GM19043 (cell line): ENCODE results near the gene SLC12A6.
A peak's percentile ranks its signal among the peaks of the same experiment; 100 is the strongest.
"Not testable (repeated sequence)": the region's sequence is repeated elsewhere in the genome, so short reads cannot be mapped to it uniquely, and the experiment has no call there.

ENCODE experiments used
- ATAC-seq: cut with Tn5 transposase; IDR thresholded peaks from one replicate; pipeline ENCODE4 v1.9.1; 2021; ENCODE audit warnings: low read depth; ENCODE audit not compliant: unreplicated experiment

Gene SLC12A6

DNA sequence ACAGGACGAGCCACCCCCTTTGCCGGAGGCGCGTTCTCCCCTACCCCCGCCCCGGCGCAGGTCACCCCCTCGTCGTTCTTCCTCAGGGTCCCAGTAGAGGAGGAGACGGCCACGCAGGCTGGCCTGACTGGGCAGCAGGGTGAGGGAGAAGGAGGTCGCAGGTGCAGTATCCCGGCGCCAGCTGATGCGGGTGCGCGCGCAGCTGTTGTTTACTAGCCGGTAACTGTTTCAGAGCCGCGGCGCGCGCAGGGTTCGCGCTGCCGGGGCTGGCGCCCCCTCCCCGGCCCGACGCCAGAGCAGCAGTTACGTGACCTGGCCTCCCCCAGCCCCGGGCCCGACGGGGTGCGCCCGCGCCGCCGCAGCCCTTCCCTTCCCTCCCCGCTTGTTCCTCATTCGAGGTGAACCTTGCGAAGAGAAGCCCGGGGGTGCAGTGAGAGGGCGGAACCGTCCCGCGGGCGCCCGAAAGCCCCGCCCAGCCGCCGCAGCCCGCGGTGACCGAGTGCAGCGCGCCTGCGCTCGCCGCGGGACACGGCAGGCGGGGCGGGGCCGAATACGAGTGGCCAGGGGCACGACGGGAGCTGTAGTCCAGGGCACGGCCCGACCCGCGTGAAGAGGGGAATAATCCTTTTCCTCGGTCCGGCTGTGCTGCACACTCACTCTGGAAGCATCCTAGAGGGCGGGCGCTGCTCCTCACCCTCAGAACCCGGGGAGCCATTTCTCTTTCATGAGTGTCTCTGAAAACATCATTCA lies at the start of gene SLC12A6:
Gene SLC12A6, minus strand, starts transcription at position 225 of the 750 bp plus-strand sequence. CDS start 1,101 bp downstream, outside the sequence.
- ATAC-seq, result peak; percentile 71

DNA sequence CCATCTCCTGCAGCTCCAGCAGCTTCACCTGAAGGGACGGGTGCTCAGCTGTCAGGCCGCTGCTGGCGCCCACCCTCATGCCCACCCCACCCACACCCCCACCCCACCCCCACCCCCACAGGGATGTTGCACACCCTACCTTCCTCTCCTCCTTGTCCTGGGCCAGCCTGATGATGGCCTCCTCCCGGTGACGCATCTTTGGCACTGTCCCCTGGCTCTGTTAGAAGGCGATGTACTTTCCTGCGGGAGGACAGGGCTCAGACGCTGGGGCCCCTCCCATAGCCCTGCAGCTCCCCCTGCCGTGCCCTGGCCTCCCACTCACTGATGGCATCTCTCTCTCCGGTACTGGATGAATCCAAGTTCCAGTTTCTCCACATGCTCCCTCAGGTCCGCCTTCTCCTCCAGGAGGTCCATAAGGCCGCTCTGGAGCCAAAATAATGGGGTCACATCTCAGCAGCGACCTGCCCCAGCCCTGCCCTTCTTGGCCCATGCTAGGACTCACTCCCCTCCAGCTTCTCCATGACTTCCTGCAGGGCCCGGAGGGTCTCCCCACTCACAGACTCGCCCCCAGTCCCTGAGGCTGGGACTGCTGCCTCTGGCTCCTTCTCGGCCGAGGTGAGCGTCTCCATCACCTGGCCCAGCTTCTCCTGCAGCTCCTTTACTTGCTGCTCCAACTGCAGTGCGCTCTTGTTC lies 44.4 kb upstream of the SLC12A6 start:
- not testable (repeated sequence) for ATAC-seq

DNA sequence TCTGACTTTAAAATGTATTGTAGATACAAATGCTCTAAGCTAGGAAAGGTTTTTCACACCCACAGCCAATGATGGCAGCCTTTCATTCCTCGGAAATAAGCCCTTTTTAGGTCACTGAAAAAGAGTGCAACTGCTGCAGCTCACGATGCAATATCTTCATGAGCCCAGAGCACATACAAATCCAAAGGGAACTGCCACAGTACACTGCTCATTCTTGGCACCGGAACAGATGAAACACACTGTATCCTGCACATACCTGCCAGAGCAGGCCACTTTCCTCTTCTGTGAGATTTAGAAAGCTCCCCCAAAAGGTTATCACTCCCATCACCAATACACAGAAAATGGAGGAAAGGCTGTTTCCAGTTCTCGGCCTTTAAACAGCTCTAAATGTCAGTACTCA lies 42.9 kb upstream of the SLC12A6 start:
- ATAC-seq, result not testable (repeated sequence)

DNA sequence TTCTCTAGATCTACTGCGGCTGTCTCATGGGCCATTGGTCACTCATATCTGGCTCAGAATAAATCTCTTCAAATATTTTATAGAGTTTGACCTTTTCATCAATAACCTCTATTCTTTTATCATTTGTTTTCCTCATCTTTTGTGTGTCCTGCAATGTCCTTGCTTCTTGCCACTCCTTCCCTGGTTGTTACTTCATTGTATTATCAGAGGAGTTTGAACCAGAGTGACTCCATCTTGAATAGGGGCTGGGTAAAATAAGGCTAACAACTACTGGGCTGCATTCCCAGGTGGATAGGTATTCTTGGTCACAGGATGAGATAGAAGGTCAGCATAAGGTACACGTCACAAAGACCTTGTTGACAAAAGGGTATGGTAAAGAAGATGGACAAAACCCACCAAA lies 39.3 kb upstream of the SLC12A6 start:
- ATAC-seq, result no peak

DNA sequence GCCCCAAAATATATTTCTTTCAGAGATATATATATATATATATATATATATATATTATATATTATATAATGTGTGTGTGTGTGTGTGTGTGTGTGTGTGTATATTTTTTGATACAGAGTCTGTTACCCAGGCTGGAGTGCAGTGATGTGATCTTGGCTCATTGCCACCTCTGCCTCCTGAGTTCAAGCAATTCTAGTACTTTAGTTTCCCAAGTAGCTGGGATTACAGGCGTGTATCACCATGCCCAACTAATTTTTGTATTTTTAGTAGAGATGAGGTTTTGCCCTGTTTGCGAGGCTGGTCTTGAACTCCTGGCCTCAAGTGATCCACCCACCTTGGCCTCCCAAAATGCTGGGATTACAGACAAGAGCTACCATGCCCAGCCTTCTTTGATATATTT lies 38.0 kb upstream of the SLC12A6 start:
- ATAC-seq, result not testable (repeated sequence)

DNA sequence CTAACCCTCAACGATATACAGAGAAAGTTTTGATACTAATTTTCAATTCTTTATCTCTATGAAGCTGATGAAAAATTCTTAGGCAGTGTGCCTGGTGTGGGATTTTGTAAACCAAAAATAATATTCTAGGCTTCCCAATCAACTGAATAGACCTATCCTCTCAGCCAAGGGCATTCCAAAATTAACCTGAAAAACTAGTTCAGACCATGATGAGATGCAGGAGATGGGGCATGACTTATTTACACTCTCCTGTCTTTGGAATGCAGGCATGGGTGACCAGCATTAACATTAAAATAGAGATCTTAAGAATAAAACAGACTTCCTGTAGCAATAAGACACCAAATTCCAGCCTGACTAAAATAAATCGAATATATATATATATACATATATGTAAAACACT lies 37.2 kb upstream of the SLC12A6 start:
- no peak for ATAC-seq

DNA sequence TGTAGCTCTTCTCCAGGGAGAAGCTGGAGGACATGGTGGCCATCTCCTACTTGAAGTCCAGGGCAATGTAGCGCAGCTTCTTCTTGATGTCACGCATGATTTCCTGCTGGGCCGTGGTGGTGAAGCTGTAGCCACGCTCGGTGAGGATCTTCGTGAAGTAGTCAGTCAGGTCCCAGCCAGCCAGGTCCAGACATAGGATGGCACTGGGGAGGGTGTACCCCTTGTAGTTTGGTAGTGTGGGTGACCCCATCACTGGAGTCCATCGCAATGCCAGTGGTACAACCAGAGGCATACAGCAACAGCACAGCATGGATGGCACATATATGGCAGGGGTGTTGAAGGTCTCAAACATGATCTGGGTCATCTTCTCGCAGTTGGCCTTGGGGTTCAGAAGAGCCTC lies 36.4 kb upstream of the SLC12A6 start:
- ATAC-seq, result no peak

DNA sequence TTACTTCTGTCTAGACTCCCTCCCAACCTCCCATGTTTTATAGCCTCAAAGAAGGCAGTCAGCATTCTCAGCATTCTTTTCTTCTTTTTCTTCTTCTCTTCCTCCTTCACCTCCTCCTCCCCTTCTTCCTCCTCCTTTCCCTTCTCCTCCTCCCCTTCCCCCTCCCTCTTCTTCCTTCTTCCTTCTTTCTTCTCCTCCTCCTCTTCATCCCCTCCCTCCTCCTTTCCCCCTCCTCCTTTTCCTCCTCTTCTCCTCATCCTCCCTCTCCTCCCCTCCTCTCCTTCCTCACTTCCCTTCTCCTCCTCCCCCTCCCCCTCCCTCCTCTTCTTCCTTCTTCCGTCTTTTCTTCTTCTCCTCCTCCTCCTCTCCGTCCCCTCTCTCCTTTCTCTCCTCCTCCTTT lies 33.1 kb upstream of the SLC12A6 start:
- ATAC-seq, result no peak

DNA sequence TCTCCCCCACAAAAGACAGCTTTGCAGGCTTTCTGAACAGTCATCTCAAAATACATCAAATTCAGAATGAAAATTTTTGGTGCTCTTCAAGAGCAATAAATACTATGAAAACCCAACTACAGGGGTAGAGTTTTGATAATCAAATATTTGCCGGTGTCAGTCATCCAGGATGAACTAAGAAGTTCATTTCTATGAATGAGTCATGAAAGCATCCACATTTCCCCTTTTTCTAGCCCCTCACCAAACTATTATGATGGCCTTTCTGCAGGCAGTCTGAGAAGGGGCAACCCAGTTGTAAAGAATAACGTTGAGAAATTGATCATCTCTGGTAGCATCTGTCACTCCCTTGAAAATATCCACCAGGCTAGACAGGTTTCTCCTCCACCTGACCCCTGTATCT lies 32.5 kb upstream of the SLC12A6 start:
- ATAC-seq, result no peak

DNA sequence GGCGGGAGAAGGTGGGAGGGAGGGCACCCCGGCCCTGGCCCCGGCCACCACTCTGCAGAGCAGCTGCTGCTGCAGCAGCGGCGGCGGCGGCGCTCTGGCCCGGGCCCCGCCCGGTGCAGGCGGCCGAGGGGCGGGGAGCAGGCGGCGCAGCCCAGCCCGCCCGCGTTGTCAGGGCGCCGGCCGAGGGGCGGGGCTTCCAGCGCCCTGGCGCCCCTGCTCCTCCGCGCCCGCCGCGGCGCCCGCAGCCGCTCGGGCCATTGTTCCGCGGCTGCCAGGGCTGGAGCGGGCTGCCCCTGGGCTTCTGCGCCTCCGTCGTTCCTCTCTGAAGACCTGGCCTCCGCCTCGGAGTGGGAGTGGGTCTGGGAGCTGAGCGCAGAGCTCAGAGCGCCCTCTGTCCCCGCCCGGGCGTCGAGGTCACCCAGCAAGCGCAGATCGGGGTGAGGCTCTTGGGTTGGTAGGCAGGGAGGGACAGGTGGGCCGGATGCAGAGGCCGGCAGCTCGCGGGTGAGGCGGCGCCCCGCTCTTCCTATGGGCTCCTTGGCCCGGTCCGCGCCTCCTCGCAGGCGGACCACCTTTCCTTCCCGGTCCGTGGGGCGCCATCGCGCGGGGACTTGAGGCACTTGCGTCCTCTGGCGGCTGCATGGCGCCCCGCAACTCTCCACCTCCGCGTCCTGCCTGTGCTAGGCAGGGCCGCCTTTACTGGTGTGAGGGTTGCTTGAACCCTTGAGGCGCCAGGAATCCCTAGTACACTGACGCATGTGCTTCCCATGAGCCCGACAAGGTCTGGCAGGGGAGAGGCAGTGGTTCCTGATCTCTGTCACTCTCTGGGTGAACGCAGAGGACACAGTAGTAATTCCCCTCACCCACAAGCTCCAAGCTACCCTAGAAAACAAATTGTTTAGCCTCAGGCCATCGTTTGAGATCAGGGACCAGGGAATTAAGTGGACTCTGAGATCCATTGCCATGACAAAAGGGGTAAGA lies 29.8 kb upstream of the SLC12A6 start, which contains the start of gene LPCAT4:
Gene LPCAT4, minus strand, starts transcription at position 96 of the 981 bp plus-strand sequence. CDS start 96 bp downstream, outside the sequence.
- ATAC-seq, result peak; percentile 70

DNA sequence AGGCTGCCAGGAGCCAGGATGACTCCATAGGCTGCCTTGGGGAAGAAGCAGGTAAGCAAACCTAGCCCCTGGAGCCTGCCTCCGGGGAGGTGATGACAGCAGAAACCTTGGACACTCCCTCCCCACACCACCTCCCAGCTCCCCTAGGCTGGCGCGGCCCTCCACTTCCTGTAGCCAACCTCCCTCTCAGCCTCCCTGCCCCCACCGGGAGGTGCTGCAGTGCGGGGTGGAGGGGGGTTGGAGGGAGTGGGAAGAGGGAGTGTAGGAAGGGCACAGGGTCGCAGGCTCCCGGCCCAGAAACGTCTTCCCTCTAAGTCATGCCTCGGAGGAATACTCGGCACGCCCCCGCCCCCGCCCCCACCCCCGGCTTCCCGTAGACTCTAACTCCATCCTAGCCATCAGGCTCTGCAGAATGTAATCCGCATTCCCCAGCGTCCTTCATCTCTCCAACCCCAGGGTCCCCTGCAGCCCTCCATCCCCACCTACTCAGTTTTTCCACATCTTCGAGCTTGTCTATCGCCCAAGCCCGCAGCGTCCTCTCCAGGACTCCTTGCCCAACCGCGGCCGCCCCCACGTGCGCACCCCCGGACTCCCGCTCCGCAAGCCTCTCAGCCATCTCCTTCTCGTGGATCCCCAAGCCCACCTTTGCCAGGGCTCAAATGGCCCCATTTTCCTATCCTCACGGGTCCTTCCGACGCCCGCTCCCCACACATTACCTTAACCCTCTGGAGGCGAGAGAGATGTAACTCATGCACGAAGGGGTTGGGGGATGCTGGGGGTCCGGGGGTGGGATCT lies 28.9 kb upstream of the SLC12A6 start:
- ATAC-seq, result no peak

DNA sequence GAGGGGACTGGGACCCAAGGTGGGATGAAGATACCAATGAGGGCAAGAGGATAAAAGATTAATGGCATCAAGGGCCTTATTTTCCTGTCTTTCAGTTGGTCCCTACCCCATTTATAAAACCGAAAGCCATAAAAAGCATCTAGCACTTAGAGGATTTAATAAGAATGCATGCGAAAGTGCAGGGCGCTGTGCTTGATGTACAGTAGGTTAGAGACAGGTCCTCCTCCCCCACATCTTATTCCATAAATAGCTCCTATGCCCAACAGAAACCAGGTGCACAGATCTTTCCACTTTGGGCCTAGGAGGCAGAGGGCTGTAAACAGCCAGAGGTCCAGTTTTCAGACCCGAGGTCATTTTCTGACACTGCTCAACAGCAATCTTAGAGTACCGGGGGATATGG lies 28.3 kb upstream of the SLC12A6 start:
- ATAC-seq, result no peak

DNA sequence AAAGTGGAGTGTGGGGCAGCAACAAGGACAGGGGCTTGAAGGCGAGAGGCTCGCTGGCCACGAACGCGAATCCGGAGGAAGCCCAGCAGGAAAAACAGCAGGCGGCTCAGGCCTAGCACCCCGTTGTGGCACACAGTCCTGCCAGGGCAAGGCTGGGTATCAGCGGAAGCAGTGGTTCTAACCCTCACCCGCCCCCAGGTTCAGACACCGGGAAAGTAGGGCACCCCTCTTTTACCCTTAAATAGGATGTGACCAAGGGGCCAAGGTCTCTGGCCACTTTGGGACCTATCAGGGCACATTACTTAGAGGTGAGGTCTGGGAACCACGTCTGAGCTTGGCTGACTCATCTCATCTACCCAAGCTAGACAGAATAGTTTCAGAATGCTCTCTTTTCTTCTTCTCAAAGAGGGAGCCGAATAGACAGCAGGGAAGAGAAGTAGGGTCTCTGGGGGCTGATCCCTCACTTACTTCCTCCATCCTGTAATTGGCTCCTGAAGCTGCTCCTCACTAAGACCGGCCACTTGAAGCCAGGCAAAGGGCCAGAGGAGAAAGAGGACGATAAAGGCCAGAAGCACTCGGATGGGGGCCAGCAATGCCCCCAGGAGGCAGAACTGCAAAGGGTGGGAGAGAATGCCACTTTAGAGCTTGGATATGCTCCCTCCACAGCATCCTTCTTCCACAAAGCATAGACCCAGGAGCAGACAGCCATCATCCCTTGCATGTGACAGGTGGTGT lies 27.7 kb upstream of the SLC12A6 start:
- ATAC-seq, result no peak

DNA sequence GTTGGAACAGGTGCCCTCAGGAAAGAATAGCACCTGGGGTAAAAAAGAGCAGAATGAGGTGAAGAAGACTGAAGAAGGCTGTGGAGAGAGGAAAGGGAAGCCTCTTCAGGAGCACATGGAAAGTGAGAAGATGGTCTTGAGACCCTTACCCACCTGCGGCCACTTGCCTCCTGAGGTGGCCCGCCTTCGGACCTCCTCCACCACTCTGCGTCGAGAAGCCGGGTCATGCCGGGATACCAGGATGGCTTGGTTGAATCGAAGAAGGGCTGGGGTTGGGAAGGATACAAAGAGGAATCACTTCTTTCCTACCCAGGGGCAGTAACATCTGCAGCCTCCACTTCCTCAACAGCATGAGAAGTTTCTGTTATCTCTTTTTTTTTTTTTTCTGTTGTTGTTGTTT lies 26.5 kb upstream of the SLC12A6 start:
- ATAC-seq, result no peak

DNA sequence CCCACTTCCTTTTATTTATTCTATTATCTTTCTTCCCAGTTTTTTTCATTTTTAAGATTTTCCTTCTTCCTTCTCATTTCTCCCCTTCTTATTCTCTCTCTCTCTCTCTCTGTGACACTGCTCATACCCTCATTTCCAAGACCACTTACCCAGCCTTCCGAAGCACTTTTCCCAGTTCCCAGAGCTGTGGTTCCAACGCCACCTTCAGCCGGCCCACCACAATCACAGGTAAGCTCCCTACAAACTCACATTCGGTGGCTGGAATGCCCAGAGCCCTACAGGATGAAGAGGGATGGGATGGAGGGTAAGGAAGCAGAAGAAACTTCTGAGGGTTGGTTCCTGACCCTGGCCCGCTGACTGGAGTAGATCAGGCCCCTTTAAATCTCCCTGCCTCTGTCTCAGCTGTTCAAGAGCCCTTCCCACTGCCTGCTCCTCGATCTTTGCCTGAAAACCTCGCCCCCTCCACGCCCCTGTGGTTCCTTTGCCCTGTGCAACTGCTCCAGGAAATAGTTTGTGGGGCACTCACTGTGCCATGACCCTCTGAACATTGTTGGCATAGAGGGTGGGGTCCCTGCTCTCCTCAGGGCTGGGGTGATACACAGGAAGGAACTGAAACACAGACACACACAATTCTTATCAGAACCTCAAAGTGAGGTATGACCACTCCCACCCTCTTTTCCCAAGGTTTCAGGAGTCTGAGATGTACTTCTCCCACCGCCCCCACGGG lies 24.6 kb upstream of the SLC12A6 start:
- no peak for ATAC-seq

DNA sequence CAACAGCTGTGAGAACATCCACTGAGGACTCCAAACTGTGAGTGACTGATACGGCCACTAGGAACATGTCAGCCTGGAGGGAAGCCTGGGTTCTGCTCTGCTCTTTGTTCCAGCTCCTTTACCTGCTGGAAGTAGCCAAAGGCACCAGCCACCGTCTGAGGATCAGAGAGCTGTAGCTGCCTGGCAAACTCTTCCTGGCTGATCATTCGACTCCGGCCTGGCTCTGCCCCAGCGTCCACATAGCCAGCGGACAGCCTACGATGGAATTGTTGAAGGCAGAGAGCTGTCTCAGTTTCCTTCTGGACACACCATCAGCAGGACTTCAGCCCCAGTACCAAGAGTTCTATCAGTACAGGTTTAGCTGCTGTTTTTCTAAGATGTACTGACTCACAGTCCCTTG lies 23.7 kb upstream of the SLC12A6 start:
- no peak for ATAC-seq

DNA sequence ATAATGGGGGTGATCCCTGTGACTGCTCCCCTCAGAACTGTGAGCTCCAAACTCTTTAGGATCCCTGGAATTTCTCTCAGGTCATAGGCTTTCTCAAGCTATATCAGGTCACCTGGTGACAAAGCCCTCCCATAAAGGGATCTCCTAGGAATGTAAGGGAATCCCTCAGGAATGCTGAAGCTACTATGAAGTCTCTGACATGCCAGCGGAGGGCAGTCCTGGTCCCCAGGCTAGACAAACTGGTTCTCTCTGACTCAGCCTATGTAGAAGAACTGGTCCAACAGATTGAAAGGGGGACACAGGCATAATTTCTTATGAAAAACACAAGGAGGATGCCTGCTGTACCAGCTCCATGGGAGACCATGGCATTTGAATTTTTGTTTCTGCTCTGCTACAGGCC lies 22.7 kb upstream of the SLC12A6 start:
- no peak for ATAC-seq

DNA sequence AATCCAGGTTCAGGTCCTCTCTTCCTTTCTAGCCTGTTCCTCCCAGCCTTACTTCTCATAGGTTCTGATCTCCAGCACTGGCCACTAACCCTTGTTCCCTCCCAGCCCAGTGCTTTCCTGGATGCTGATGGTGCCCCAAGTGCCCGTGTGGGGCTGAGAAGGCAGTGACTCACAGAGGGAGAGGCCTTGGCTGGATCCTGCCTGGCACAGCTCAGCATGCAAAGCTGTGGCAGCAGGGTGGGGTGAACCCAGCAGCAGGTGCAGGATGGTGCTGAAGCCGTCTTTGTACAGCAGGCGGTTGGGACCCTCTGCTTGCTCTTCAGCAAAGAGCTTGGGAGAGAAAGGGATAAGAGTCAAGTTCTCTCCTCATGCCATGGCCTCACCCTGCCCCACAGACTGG lies 21.8 kb upstream of the SLC12A6 start:
- no peak for ATAC-seq

DNA sequence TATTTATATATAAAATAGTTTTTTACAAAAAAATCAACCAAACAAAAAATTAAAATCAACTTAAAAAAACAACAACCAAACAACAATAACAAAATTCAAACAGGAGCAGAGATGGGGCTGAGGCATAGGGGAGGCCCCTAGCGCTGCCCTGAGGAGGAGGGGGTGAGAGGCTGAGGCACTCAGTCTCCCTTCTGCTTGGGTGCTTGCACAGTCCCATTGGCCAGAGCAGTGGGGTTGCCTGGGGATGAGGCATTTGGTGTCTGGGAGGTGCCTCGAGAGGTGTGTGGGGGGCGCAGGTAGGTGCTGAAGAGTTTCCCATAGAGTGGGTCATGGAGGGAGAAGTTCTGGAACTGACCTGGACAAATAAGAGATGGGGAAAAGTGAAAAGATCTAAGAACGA lies 21.4 kb upstream of the SLC12A6 start:
- ATAC-seq, result no peak
